Measurements from ENCODE around the gene SNRPA1.

DNA sequence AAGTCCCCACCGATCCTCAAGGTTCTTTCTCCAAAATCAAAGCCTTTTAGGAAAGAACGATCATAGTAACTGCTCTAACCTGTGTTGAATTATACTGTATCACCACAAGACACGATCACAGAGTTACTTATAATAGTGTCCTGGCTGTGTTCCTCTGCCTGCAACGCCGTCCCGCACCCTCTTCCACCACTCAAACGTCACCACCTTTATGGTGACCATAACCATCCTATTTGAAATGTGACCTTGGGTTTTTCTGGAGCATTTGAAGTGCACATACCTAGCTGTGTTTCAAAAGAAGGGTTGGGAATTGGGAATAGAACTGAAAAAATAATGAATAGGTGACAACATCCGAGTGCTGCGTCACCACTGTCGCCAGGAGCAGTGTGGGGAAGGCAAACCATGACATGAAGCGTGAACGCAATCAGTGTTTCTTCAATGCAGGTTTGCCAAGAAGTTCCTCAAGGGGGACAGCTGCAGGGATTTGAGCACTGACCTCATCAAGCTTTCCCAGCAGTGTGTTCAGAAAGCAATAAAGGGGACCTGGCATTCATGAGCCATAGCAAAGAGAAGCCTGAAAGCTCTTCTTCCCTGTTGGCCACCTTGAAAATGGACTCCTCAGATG, 17.0 kb downstream of the SNRPA1 start:
- TF ChIP-seq EZH2 (IDR thresholded peaks at IDR 0.05; ENCODE audit: borderline replicate concordance, low read length) (no peak), CTCF (conservative IDR thresholded peaks at IDR 0.05 in 1 of 2, IDR thresholded peaks at IDR 0.05 in 1 of 2; ENCODE audit: extremely low read depth in 1 of 2, insufficient read depth in 1 of 2, low read depth in 1 of 2, low read length in 2 of 2) (no peak)

Data from mammary epithelial cell (primary cell).